Parathyroid adenoma (tissue), 2 donors: Measurements from ENCODE around the gene FAH.
A peak's percentile ranks its signal among the peaks of the same experiment; 100 is the strongest.

Experiments used
- H2AFZ ChIP-seq: fragments of 300-600 bp; sonication (generic); one replicate; pipeline ENCODE4 v1.7.0; 2017; ENCODE audit warnings: antibody characterized with exemption, mild to moderate bottlenecking
- H3K27ac ChIP-seq: fragments of 300-600 bp; sonication (generic); one replicate; pipeline ENCODE4 v1.7.0; 2017
- H3K27me3 ChIP-seq: fragments of 300-600 bp; sonication (generic); one replicate; pipeline ENCODE4 v1.7.0; 2017; ENCODE audit warnings: low read length; ENCODE audit not compliant: control insufficient read depth, insufficient read depth
- H3K36me3 ChIP-seq: fragments of 300-600 bp; sonication (generic); one replicate; pipeline ENCODE4 v1.7.0; 2017; ENCODE audit warnings: low read length; ENCODE audit not compliant: control insufficient read depth, insufficient read depth
- H3K4me1 ChIP-seq: fragments of 300-600 bp; sonication (generic); one replicate; pipeline ENCODE4 v1.7.0; 2017; ENCODE audit warnings: control low read depth
- H3K4me2 ChIP-seq: fragments of 300-600 bp; sonication (generic); one replicate; pipeline ENCODE4 v1.7.0; 2017; ENCODE audit warnings: low read length
- H3K4me3 ChIP-seq: fragments of 300-600 bp; sonication (generic); one replicate; pipeline ENCODE4 v1.7.0; 2017; ENCODE audit warnings: low read depth, low read length
- H3K79me2 ChIP-seq: fragments of 300-600 bp; sonication (generic); one replicate; pipeline ENCODE4 v1.7.0; 2017; ENCODE audit warnings: control low read depth
- H3K9ac ChIP-seq: fragments of 300-600 bp; sonication (generic); one replicate; pipeline ENCODE4 v1.7.0; 2017; ENCODE audit warnings: mild to moderate bottlenecking
- H3K9me3 ChIP-seq: fragments of 300-600 bp; sonication (generic); one replicate; pipeline ENCODE4 v1.7.0; 2017; ENCODE audit warnings: low read length; ENCODE audit not compliant: control insufficient read depth
- TF ChIP-seq, protein P1 (sequence below): fragments of 300-600 bp; sonication (generic); IDR thresholded peaks from one replicate; pipeline ENCODE4 v1.7.0; 2017; ENCODE audit warnings: antibody characterized with exemption, mild to moderate bottlenecking
- donor health status: primary hyperparathyroidism.

Gene FAH

GRCh38 chr15:80172401-80172800, 19.6 kb downstream of the FAH start:
- H3K4me1 ChIP-seq: no peaks in the 10 kb centered on the region
- TF ChIP-seq, protein P1, sequence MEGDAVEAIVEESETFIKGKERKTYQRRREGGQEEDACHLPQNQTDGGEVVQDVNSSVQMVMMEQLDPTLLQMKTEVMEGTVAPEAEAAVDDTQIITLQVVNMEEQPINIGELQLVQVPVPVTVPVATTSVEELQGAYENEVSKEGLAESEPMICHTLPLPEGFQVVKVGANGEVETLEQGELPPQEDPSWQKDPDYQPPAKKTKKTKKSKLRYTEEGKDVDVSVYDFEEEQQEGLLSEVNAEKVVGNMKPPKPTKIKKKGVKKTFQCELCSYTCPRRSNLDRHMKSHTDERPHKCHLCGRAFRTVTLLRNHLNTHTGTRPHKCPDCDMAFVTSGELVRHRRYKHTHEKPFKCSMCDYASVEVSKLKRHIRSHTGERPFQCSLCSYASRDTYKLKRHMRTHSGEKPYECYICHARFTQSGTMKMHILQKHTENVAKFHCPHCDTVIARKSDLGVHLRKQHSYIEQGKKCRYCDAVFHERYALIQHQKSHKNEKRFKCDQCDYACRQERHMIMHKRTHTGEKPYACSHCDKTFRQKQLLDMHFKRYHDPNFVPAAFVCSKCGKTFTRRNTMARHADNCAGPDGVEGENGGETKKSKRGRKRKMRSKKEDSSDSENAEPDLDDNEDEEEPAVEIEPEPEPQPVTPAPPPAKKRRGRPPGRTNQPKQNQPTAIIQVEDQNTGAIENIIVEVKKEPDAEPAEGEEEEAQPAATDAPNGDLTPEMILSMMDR: no peak
- H3K27ac ChIP-seq: no peak overlapping the region
- H3K36me3 ChIP-seq: no peaks in the 10 kb centered on the region
- no peak overlapping the region for H3K4me3 ChIP-seq
- H3K4me2 ChIP-seq: no peak overlapping the region
- no peaks in the 10 kb centered on the region for H3K79me2 ChIP-seq
- H2AFZ ChIP-seq: no peak overlapping the region
- H3K27me3 ChIP-seq: no peaks in the 10 kb centered on the region
- no peak overlapping the region for H3K9ac ChIP-seq
- no peaks in the 10 kb centered on the region for H3K9me3 ChIP-seq

- Histone ChIP-seq H3K27ac (no peak overlapping the region), H3K9me3 (no peaks in the 10 kb centered on the region)
Observed at GRCh38 chr15:80173022-80173759, 20.4 kb downstream of the FAH start.

DNA sequence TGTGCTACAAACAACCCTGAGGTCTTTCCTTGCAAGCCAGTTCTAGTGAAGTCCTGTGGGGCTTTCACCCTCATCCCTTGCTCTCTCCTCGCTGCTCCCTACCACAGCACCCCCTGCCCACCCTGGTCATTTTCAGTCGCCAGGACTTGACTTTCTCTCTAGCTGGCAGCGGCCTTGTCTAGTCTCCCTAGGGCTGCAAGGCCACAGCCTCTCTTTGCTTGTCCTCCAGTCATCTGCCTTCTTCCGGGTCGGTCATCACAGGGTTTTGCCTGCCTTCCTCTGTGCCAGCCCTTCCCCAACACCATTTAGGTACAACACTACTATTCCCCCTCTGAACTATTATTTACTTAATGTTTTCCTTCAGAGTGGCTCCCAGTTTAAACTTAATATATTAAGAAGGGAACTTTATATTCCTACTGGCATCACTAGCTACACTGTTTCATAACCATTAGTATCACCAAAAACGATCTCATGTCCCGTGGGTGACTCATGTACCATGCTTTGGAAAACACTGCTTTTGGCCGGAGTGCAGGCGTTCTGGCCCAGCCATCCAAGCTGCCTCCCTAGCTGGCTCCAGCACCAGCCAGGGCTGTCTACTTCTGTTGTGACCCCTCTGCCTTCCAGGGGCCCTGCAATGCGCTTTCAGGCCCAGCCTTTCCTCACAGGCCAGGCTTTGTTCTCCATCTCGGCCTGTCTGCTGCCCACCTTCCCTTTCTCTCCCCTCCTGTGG, 21.4 kb downstream of the FAH start:
- Histone ChIP-seq H3K9ac (no peak overlapping the region), H3K79me2 (no peaks in the 10 kb centered on the region), H3K9me3 (no peaks in the 10 kb centered on the region), H3K27me3 (no peaks in the 10 kb centered on the region), H3K4me3 (no peak overlapping the region), H3K27ac (no peak overlapping the region), H2AFZ (no peak overlapping the region), H3K4me1 (no peaks in the 10 kb centered on the region), H3K36me3 (no peaks in the 10 kb centered on the region), H3K4me2 (no peak overlapping the region)
- TF ChIP-seq, protein P1: no peak

More at GRCh38 chr15:80173022-80173759, 20.4 kb downstream of the FAH start:
- H2AFZ ChIP-seq: no peak overlapping the region
- no peak overlapping the region for H3K9ac ChIP-seq
- no peaks in the 10 kb centered on the region for H3K4me1 ChIP-seq
- no peaks in the 10 kb centered on the region for H3K79me2 ChIP-seq
- H3K36me3 ChIP-seq: no peaks in the 10 kb centered on the region
- H3K27me3 ChIP-seq: no peaks in the 10 kb centered on the region
- TF ChIP-seq, protein P1: peak; percentile 43
- no peak overlapping the region for H3K4me2 ChIP-seq
- no peak overlapping the region for H3K4me3 ChIP-seq

DNA sequence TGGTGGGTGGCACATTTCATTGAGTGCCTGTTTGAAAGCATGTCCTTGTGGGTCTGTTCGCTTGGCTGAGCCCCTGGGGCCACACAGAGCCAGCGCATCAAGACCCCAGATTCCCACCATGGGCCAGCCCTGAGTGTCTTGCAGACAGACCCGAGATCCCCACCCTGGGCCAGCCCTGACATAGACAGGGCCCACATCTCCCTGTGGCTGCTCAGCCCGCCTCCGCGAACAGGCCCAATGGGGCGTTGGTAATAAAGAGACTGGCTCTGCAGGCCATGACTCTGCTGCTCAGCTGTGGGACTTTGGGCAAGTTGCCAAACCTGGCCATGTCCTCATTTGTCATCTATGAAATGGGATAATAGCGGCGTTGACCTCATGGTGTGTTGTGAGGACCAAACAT, 22.6 kb downstream of the FAH start:
- H3K9ac ChIP-seq: no peak overlapping the region
- no peaks in the 10 kb centered on the region for H3K79me2 ChIP-seq
- TF ChIP-seq, protein P1: no peak
- no peaks in the 10 kb centered on the region for H3K9me3 ChIP-seq
- no peaks in the 10 kb centered on the region for H3K36me3 ChIP-seq
- H3K27me3 ChIP-seq: no peaks in the 10 kb centered on the region
- H2AFZ ChIP-seq: no peak overlapping the region
- H3K4me2 ChIP-seq: no peak overlapping the region
- H3K27ac ChIP-seq: no peak overlapping the region
- no peaks in the 10 kb centered on the region for H3K4me1 ChIP-seq
- no peak overlapping the region for H3K4me3 ChIP-seq
